WTC11 (cell line): Measurements from ENCODE around the gene CFAP20. TPM values are rescaled to one million over a fixed set of nuclear protein-coding genes. Genes with fewer than 3 reads are reported as not detected.

Source experiments
- ATAC-seq: fragments of 200-7000 bp; cut with Tn5 transposase; 2 replicates; pipeline ENCODE4 v1.10.0; 2021; ENCODE audit warnings: mild to moderate bottlenecking, moderate library complexity
- CTCF ChIA-PET: fragments of 300-600 bp; sonication (Branson Sonifier 250); formaldehyde crosslinking; loops from one replicate; lab custom pipeline; 2021; ENCODE audit warnings: antibody characterized with exemption; lab: Charles Lee
- POLR2A ChIA-PET: fragments of 350-600 bp; sonication (Branson Sonifier 250); formaldehyde crosslinking; loops from one replicate; lab custom pipeline; 2021; ENCODE audit warnings: antibody characterized with exemption; lab: Charles Lee
- DNase-seq: peaks from one replicate; pipeline ENCODE4 v3.0.0; 2021; ENCODE audit warnings: low spot score
- H3K27ac Mint-ChIP-seq: 2 replicates; pipeline ENCODE4 v1.8.0; 2021; ENCODE audit warnings: mixed read lengths
- H3K27me3 Mint-ChIP-seq: 2 replicates; pipeline ENCODE4 v1.8.0; 2021; ENCODE audit warnings: low read depth, mild to moderate bottlenecking, moderate library complexity, mixed read lengths
- H3K36me3 Mint-ChIP-seq: 2 replicates; pipeline ENCODE4 v1.8.0; 2021; ENCODE audit warnings: mixed read lengths
- H3K4me1 Mint-ChIP-seq: 2 replicates; pipeline ENCODE4 v1.8.0; 2022; ENCODE audit warnings: mixed read lengths
- H3K4me3 Mint-ChIP-seq: 2 replicates; pipeline ENCODE4 v1.8.0; 2021; ENCODE audit warnings: mild to moderate bottlenecking, moderate library complexity, mixed read lengths
- H3K9me3 Mint-ChIP-seq: 2 replicates; pipeline ENCODE4 v1.8.0; 2021; ENCODE audit warnings: mixed read lengths
- ATF3 ChIP-seq: sonication (generic); formaldehyde crosslinking; conservative IDR thresholded peaks from 2 replicates; pipeline ENCODE4 v1.8.1; 2022; ENCODE audit warnings: mild to moderate bottlenecking, missing genetic modification reagents
- ERG ChIP-seq: fragments of 250-450 bp; sonication (Bioruptor Pico); IDR thresholded peaks from 2 replicates; pipeline ENCODE4 v1.8.0; 2021; ENCODE audit warnings: mild to moderate bottlenecking
- ESRRA ChIP-seq: sonication (generic); formaldehyde crosslinking; IDR thresholded peaks from 2 replicates; pipeline ENCODE4 v1.8.1; 2022; ENCODE audit warnings: mild to moderate bottlenecking, missing genetic modification reagents, borderline replicate concordance
- GRHL2 ChIP-seq: fragments of 250-450 bp; sonication (Bioruptor Pico); IDR thresholded peaks from 2 replicates; pipeline ENCODE4 v1.8.0; 2022; ENCODE audit warnings: mild to moderate bottlenecking, moderate library complexity; ENCODE audit not compliant: insufficient replicate concordance, severe bottlenecking
- HMGA2 ChIP-seq: fragments of 250-450 bp; sonication (Bioruptor Pico); IDR thresholded peaks from 2 replicates; pipeline ENCODE4 v1.4.0; 2021; ENCODE audit warnings: mild to moderate bottlenecking, moderate library complexity
- KAT7 ChIP-seq: sonication (generic); formaldehyde crosslinking; IDR thresholded peaks from 2 replicates; pipeline ENCODE4 v1.8.1; 2023; ENCODE audit warnings: missing genetic modification reagents, mild to moderate bottlenecking, borderline replicate concordance
- MAX ChIP-seq: sonication (generic); formaldehyde crosslinking; IDR thresholded peaks from 2 replicates; pipeline ENCODE4 v1.8.0; 2022; ENCODE audit warnings: mild to moderate bottlenecking, missing genetic modification reagents
- NFE2L1 ChIP-seq: sonication (generic); formaldehyde crosslinking; IDR thresholded peaks from 2 replicates; pipeline ENCODE4 v1.8.1; 2023; ENCODE audit warnings: missing genetic modification reagents
- NR2C2 ChIP-seq: sonication (generic); formaldehyde crosslinking; IDR thresholded peaks from 2 replicates; pipeline ENCODE4 v1.8.0; 2022; ENCODE audit warnings: mild to moderate bottlenecking, missing genetic modification reagents
- PREB ChIP-seq: sonication (generic); formaldehyde crosslinking; IDR thresholded peaks from 2 replicates; pipeline ENCODE4 v1.8.1; 2022; ENCODE audit warnings: mild to moderate bottlenecking, missing genetic modification reagents, moderate library complexity, borderline replicate concordance
- RELA ChIP-seq: sonication (generic); formaldehyde crosslinking; IDR thresholded peaks from 2 replicates; pipeline ENCODE4 v1.8.1; 2022; ENCODE audit warnings: missing genetic modification reagents, mild to moderate bottlenecking, borderline replicate concordance
- TEAD1 ChIP-seq: sonication (generic); formaldehyde crosslinking; IDR thresholded peaks from 2 replicates; pipeline ENCODE4 v1.8.0; 2022; ENCODE audit warnings: mild to moderate bottlenecking, missing genetic modification reagents
- TP53 ChIP-seq: sonication (generic); formaldehyde crosslinking; IDR thresholded peaks from 2 replicates; pipeline ENCODE4 v1.8.1; 2023; ENCODE audit warnings: mild to moderate bottlenecking, missing genetic modification reagents
- ZBTB43 ChIP-seq: sonication (generic); formaldehyde crosslinking; IDR thresholded peaks from 2 replicates; pipeline ENCODE4 v1.8.1; 2023; ENCODE audit warnings: mild to moderate bottlenecking, missing genetic modification reagents
- ZMAT4 ChIP-seq: fragments of 250-450 bp; sonication (Bioruptor Pico); IDR thresholded peaks from 2 replicates; pipeline ENCODE4 v1.9.0; 2021; ENCODE audit warnings: mild to moderate bottlenecking
- ZNF219 ChIP-seq: sonication (generic); formaldehyde crosslinking; IDR thresholded peaks from 2 replicates; pipeline ENCODE4 v1.8.0; 2023; ENCODE audit warnings: missing genetic modification reagents, mild to moderate bottlenecking, borderline replicate concordance
- ZNF425 ChIP-seq: fragments of 250-450 bp; sonication (Bioruptor Pico); conservative IDR thresholded peaks from 2 replicates; pipeline ENCODE4 v1.9.0; 2021; ENCODE audit warnings: mild to moderate bottlenecking
- total RNA-seq: library from RNA; stranded (reverse); gene quantifications from 3 replicates; pipeline ENCODE4 v1.2.3, GENCODE V29; 2021

The CFAP20 gene
- total RNA-seq, 1 experiment from 2014 or later: 41.9 TPM

GRCh38 chr16:58121132-58121531, 8.0 kb downstream of the CFAP20 start:
- DNase-seq (no peak), ATAC-seq (no peak)
- CTCF ChIA-PET: interaction anchor here (0.5 to 4.1 kb wide), 43 partner anchors 8 to 545 kb away, joined by 3 to 63 read pairs (median 6); partner anchors contain the start of genes MMP15, USB1 and ZNF319
- POLR2A ChIA-PET: interaction anchor here (0.8 to 1.5 kb wide), 3 partner anchors 8 to 96 kb away, joined by 4 to 14 read pairs (median 7); partner anchors contain the start of genes CFAP20 and MMP15
- Mint-ChIP-seq H3K27ac (no peak overlapping the region), H3K36me3 (peaks cover 7% of the 10 kb centered on the region), H3K4me1 (peaks cover 22% of the 10 kb centered on the region), H3K4me3 (no peak overlapping the region), H3K27me3 (no peaks in the 10 kb centered on the region), H3K9me3 (no peaks in the 10 kb centered on the region)
- TF ChIP-seq PREB (CRISPR knock-in tag) (no peak), ZMAT4 (CRISPR knock-in tag) (no peak), HMGA2 (CRISPR knock-in tag) (no peak), TP53 (no peak), ATF3 (no peak), KAT7 (no peak)

- CTCF ChIA-PET: interaction anchor here (0.6 to 4.1 kb wide), 4 partner anchors 23 to 96 kb away, joined by 4 to 63 read pairs (median 54); no protein-coding TSS in a partner anchor
- Mint-ChIP-seq H3K36me3 (peaks cover 16% of the 10 kb centered on the region), H3K4me3 (no peak overlapping the region), H3K27ac (no peak overlapping the region), H3K4me1 (peaks cover 18% of the 10 kb centered on the region), H3K27me3 (no peaks in the 10 kb centered on the region), H3K9me3 (no peaks in the 10 kb centered on the region)
- DNase-seq (no peak), ATAC-seq (no peak)
- POLR2A ChIA-PET: interaction anchor here (0.8 kb wide), 1 partner anchor 8 kb away, joined by 4 read pairs; the partner anchor contains the start of gene CFAP20
- no peak for TF ChIP-seq ERG (CRISPR knock-in tag)
- TF ChIP-seq RELA: no peak
- no peak for TF ChIP-seq NFE2L1 (CRISPR knock-in tag)
- no peak for TF ChIP-seq PREB (CRISPR knock-in tag)
- TF ChIP-seq ZNF425 (CRISPR knock-in tag): no peak
- TF ChIP-seq GRHL2 (CRISPR knock-in tag): no peak
- TF ChIP-seq MAX (CRISPR knock-in tag): no peak
- TF ChIP-seq NR2C2: no peak
- TF ChIP-seq TEAD1 (CRISPR knock-in tag): no peak
- no peak for TF ChIP-seq ESRRA (CRISPR knock-in tag)
- TF ChIP-seq ZBTB43 (CRISPR knock-in tag): no peak
- TF ChIP-seq ZNF219: no peak
These were observed 8.9 kb downstream of the CFAP20 start for GRCh38 chr16:58120234-58120633.
